HEK293T (cell line): Measurements from ENCODE around the gene BICD1.
A peak's percentile ranks its signal among the peaks of the same experiment; 100 is the strongest.

Experiments used
- CTCF ChIA-PET: fragments of 350-600 bp; formaldehyde crosslinking; extraction: SDS; loops from one replicate; lab custom pipeline; 2021; ENCODE audit warnings: antibody characterized with exemption, inconsistent platforms; lab: Yijun Ruan, JAX
- POLR2A ChIA-PET: fragments of 350-600 bp; formaldehyde crosslinking; extraction: SDS; loops from one replicate; lab custom pipeline; 2020; ENCODE audit warnings: antibody characterized with exemption, inconsistent platforms; lab: Yijun Ruan, JAX
- DNase-seq: peaks from one replicate; pipeline ENCODE4 v3.0.0; 2012; ENCODE audit warnings: mixed read lengths; ENCODE audit errors: extremely low spot score
- ARNT ChIP-seq: fragments of 450-650 bp; IDR thresholded peaks from 2 replicates; pipeline ENCODE4 v1.6.1; 2017; ENCODE audit warnings: mild to moderate bottlenecking
- BHLHE40 ChIP-seq: fragments of 450-650 bp; IDR thresholded peaks from 2 replicates; pipeline ENCODE4 v1.6.1; 2016; ENCODE audit warnings: mild to moderate bottlenecking, moderate library complexity, borderline replicate concordance
- CTBP1 ChIP-seq: fragments of 450-650 bp; IDR thresholded peaks from 2 replicates; pipeline ENCODE4 v1.6.1; 2016; ENCODE audit warnings: borderline replicate concordance
- ELF4 ChIP-seq: fragments of 450-650 bp; IDR thresholded peaks from 2 replicates; pipeline ENCODE4 v1.6.1; 2017; ENCODE audit warnings: antibody characterized with exemption
- FOXA1 ChIP-seq: fragments of 450-650 bp; IDR thresholded peaks from 2 replicates; pipeline ENCODE4 v1.6.1; 2016; ENCODE audit warnings: mild to moderate bottlenecking
- FOXK2 ChIP-seq: fragments of 450-650 bp; IDR thresholded peaks from 2 replicates; pipeline ENCODE4 v1.6.1; 2016; ENCODE audit warnings: mild to moderate bottlenecking
- FOXM1 ChIP-seq: fragments of 450-650 bp; IDR thresholded peaks from 2 replicates; pipeline ENCODE4 v1.6.1; 2017; ENCODE audit warnings: mild to moderate bottlenecking, borderline replicate concordance
- HDGF ChIP-seq: fragments of 450-650 bp; IDR thresholded peaks from 2 replicates; pipeline ENCODE4 v1.6.1; 2017; ENCODE audit warnings: antibody characterized with exemption, borderline replicate concordance
- L3MBTL2 ChIP-seq: fragments of 450-650 bp; conservative IDR thresholded peaks from 2 replicates; pipeline ENCODE4 v1.6.1; 2016; ENCODE audit warnings: mild to moderate bottlenecking
- LEF1 ChIP-seq: fragments of 450-650 bp; IDR thresholded peaks from 2 replicates; pipeline ENCODE4 v1.6.1; 2017; ENCODE audit warnings: mild to moderate bottlenecking, borderline replicate concordance
- NFRKB ChIP-seq: fragments of 450-650 bp; IDR thresholded peaks from 2 replicates; pipeline ENCODE4 v1.6.1; 2016; ENCODE audit warnings: mild to moderate bottlenecking, moderate library complexity
- SP1 ChIP-seq: fragments of 450-650 bp; IDR thresholded peaks from 2 replicates; pipeline ENCODE4 v1.6.1; 2017
- SUZ12 ChIP-seq: fragments of 450-650 bp; IDR thresholded peaks from 2 replicates; pipeline ENCODE4 v1.6.1; 2016; ENCODE audit warnings: mild to moderate bottlenecking
- TARDBP ChIP-seq: fragments of 450-650 bp; IDR thresholded peaks from 2 replicates; pipeline ENCODE4 v1.6.1; 2016
- ZNF384 ChIP-seq: fragments of 450-650 bp; IDR thresholded peaks from 2 replicates; pipeline ENCODE4 v1.6.1; 2016
- TF ChIP-seq, protein P1 (sequence below): fragments of 450-650 bp; IDR thresholded peaks from 2 replicates; pipeline ENCODE4 v1.6.1; 2016

Gene BICD1

DNA sequence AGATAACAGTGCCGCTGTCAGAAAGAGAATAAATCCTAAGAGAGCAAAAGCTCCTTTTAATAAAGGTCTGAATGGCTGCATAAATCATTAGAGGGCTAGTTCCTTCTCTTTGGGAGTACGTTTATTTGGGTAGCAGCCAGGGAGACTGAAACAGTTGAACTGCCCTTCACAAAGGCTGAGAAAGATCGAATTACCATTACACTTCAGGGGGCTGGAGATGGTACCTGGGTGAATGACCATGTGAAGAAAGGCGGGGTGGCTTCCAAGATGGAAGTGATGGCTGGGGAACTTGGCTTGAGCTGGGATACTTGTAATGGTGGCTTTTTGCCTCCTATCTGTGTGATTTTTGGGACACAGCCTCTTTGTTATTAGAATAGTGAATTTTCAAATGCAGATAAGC, 291.0 kb downstream of the BICD1 start:
- POLR2A ChIA-PET: no interaction called here
- DNase-seq: no peak
- CTCF ChIA-PET: interaction anchor here (0.6 to 1.2 kb wide), 2 partner anchors 32 to 1474 kb away, joined by 3 to 4 read pairs; no protein-coding TSS in a partner anchor
- no peak for TF ChIP-seq ARNT
- TF ChIP-seq HDGF: no peak
- TF ChIP-seq SUZ12: no peak
- no peak for TF ChIP-seq ELF4

DNA sequence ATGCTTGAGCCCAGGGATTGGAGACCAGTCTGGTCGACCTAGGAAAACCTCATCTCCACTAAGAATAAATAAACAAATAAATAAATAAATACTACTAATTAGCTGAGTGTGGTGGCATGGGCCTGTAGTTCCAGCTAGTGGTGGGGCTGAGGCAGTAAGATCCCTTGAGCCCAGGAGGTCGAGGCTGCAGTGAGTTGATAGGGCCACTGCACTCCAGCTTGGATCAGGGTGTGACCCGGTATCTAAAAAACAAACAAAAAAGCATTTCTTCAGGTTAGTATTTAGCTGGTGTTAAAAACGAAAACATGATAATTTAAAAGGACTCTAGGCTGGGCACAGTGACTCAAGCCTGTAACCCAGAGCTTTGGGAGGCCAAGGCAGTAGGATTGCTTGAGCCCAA, 291.5 kb downstream of the BICD1 start:
- CTCF ChIA-PET: interaction anchor here (1.2 kb wide), 1 partner anchor 32 kb away, joined by 3 read pairs; no protein-coding TSS in a partner anchor
- no peak for DNase-seq
- TF ChIP-seq ARNT (no peak), HDGF (no peak), FOXM1 (no peak), FOXA1 (no peak), SP1 (no peak), L3MBTL2 (no peak), TARDBP (no peak), SUZ12 (no peak), BHLHE40 (no peak), CTBP1 (no peak), ZNF384 (no peak), NFRKB (no peak), FOXK2 (no peak), LEF1 (no peak), ELF4 (no peak)
- TF ChIP-seq, protein P1, sequence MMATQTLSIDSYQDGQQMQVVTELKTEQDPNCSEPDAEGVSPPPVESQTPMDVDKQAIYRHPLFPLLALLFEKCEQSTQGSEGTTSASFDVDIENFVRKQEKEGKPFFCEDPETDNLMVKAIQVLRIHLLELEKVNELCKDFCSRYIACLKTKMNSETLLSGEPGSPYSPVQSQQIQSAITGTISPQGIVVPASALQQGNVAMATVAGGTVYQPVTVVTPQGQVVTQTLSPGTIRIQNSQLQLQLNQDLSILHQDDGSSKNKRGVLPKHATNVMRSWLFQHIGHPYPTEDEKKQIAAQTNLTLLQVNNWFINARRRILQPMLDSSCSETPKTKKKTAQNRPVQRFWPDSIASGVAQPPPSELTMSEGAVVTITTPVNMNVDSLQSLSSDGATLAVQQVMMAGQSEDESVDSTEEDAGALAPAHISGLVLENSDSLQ: no peak
- POLR2A ChIA-PET: no interaction called here

GRCh38 chr12:32398816-32399369, 292.2 kb downstream of the BICD1 start:
- ChIA-PET CTCF (interaction anchor here (1.2 kb wide), 1 partner anchor 33 kb away, joined by 3 read pairs; no protein-coding TSS in a partner anchor), POLR2A (interaction anchor here (0.6 to 1.3 kb wide), 3 partner anchors 20 to 670 kb away, joined by 3 to 4 read pairs (median 3); partner anchors contain the start of genes AMN1 and DNM1L)
- no peak for DNase-seq
- TF ChIP-seq SUZ12 (no peak), FOXA1 (no peak), ARNT (no peak), TARDBP (no peak), HDGF (no peak), NFRKB (no peak)

- DNase-seq: peak; percentile 81
- CTCF ChIA-PET: no interaction called here
- POLR2A ChIA-PET: interaction anchor here (0.6 to 1.3 kb wide), 5 partner anchors 21 to 356 kb away, joined by 3 to 4 read pairs (median 3); partner anchors contain the start of genes DNM1L and YARS2
- no peak for TF ChIP-seq ARNT
- no peak for TF ChIP-seq NFRKB
- peak; percentile 10; the same call in 1 of the 2 replicates for TF ChIP-seq CTBP1
- TF ChIP-seq L3MBTL2: peak; percentile 47
- TF ChIP-seq BHLHE40: no peak
These were observed 292.9 kb downstream of the BICD1 start, which contains the start of gene FGD4 for GRCh38 chr12:32399370-32400113. TSS of gene FGD4 (plus strand) at chr12:32399558.

DNA sequence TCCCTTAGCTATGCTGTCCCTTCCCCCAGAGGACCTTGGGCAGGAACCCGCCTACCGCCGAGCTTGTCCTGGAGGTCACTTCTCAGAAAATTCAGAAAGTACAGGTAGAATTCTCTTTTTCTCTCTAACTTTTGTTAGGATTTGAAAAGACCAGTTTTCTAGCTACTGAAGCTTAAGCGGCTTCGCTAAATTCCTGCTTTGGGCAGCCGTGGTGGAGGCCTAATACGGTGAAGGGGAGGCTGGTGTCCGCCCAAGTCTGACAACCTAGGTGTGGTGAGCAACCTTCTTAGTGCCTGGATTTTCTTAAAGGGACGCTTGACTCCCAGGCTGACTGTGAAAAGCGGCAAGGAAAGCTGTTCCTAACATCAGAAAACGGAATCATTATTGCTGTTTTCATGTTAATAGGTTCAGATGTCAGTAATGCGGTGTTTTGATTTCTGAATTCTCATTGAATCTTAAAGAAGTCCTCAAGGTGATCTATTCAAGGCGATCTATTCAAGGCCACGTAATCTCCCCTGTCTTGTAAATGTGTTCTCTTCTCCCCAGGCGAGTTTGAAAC, 293.5 kb downstream of the BICD1 start:
- TF ChIP-seq TARDBP (no peak), ELF4 (no peak), BHLHE40 (no peak)
- ChIA-PET POLR2A (interaction anchor here (1.0 to 1.3 kb wide), 4 partner anchors 21 to 355 kb away, joined by 3 to 4 read pairs (median 4); partner anchors contain the start of genes DNM1L and YARS2), CTCF (no interaction called here)
- DNase-seq: peak; percentile 25

- TF ChIP-seq FOXM1 (no peak), SP1 (no peak), SUZ12 (no peak), ELF4 (no peak), BHLHE40 (no peak), ZNF384 (no peak)
- TF ChIP-seq, protein P1: no peak
- CTCF ChIA-PET: no interaction called here
- POLR2A ChIA-PET: interaction anchor here (1.0 kb wide), 1 partner anchor 277 kb away, joined by 3 read pairs; no protein-coding TSS in a partner anchor
- no peak for DNase-seq
These were observed 294.2 kb downstream of the BICD1 start for GRCh38 chr12:32400866-32401265.
